HG03571 (cell line): ENCODE results near the gene SPNS2.

Experiments used
- ATAC-seq: cut with Tn5 transposase; IDR thresholded peaks from one replicate; pipeline ENCODE4 v1.9.1; 2021; ENCODE audit not compliant: unreplicated experiment

Gene SPNS2

DNA sequence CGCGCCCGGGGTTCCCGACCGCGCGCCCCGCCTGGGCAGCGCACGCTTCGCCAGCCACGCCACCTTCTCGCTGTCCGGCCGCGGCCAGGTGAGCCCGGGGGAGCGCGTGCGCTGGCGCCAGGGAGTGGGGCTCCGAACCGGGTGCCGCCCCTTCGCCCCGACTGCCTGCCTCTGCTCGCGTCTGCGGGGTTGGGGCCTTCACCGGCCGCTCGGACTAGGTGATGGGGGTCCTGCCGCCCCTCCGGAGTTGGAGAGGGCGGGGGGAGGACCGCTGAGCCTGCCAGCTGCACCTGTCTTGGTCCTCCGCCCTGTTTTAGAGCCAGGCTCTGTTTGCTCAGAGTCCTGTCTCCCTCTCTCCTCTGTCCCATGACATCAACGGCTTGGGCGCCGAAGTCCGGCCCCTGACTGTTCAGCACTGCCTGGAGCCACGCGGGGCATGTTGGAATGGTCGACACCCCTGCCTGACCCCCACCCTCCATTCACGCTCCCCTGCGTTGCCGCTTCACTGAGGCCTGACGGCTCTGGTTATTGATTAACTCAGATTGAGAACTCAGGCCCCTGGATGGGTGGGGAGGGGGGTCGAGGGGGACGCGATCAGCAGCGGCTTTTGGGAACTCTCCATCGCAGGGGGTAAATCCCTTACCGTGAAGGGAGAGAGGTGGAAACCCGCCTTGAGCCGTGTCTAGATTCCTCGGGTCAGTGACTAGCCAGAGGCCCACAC is 86.4 kb downstream of the SPNS2 start:
- ATAC-seq: no peak

GRCh38 chr17:4585638-4585994 is 86.9 kb downstream of the SPNS2 start:
- ATAC-seq: no peak

- no peak for ATAC-seq
Measured at GRCh38 chr17:4586043-4586442, 87.4 kb downstream of the SPNS2 start.

- no peak for ATAC-seq
Measured at GRCh38 chr17:4587195-4587594, 88.5 kb downstream of the SPNS2 start.

- ATAC-seq: no peak
Measured at GRCh38 chr17:4587803-4588202, 89.1 kb downstream of the SPNS2 start.

- ATAC-seq: no peak
Measured at GRCh38 chr17:4588391-4588790, 89.7 kb downstream of the SPNS2 start.
